NCI-H2171 (cell line): ENCODE results near the gene SAMD14.
A peak's percentile ranks its signal among the peaks of the same experiment; 100 is the strongest.

Source experiments
- DNase-seq: peaks from one replicate; lab custom pipeline; 2025; lab: John Stamatoyannopoulos, UW

SAMD14 gene

DNA sequence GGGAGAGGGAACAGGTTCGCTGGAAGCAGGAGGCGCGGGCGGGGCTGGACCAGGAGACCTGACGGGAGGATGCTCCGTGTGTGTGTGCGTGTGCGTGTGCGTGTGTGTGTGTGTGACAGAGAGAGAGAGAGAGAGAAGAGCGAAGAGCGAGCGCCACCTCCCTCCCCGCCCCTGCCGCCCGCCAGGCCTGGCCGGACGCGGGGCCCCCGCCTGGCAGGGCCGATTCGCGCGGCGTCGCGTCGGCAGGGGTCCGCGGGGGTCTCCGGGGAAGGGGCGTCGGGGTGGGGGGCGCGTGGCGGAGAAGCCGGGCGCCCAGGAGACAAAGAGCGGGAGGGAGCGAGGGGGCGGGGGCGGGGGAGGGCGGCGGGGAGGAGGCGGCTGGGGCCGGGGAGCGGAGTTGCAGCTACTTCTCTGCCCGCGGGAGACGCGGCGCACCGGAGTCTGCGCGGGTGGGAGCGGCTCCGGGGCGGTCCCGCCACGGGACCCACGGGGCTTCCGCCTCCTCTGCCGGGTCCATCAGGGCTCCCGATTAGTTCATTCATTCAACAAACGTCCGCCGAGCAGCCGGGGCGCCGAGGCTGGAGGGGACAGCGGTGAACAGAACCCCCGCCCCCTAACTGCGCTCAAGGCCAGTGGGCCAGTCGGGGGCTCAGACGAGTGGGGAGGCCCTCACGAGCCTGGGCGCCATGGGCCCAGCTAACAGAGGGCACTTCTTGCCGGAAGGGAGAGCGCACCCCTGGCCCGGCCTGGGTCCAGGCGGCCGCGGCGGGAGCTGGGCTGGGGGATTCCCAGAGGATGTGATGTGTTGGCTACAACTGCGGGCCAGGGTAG is at the start of gene SAMD14:
TSS of gene SAMD14 (minus strand) at position 433 of the 831 bp plus-strand sequence. CDS start 5,201 bp downstream, outside the sequence.
- DNase-seq, result peak; percentile 40

GRCh38 chr17:50177983-50178834 is 48.2 kb upstream of the SAMD14 start:
- DNase-seq, result peak; percentile 22

GRCh38 chr17:50177476-50177875 is 47.5 kb upstream of the SAMD14 start:
- DNase-seq, result no peak

DNA sequence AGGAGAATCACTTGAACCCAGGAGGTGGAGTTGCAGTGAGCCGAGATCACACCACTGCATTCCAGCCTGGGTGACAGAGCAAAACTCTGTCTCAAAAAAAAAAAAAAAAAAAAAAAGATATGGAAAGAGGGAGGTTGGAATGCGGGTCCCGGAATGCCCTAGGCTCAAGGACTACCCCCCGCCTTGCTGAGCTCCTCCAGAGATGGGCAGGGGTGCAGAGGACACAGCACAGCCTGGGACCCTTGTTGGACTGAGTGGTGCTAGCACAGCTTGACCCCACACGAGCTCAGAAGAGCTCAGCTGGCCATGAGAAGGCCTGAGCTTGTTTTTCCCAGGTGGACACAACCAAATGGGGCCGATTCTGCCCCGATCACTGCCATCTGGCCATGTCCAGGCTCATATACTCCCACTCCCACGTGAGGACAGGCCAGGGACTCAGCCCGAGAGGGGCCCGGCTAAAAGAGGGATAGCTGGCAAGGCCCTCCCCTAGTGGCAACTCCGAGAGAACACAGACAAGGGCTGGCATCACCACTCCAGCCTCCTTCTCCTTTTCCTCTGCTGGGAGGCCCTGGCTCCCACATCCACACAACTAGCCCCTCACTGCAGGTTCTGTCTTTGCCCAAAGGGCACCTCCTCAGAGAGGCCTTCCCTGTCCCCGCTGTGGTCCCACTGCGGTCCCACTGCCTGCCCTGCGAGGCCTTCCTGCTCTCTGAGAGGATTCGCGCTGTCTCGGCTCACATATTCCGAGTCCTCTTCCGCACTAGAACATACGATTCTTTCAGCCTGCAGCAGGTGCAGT is 46.8 kb upstream of the SAMD14 start:
- no peak for DNase-seq

- peak; percentile 59 for DNase-seq
Observed at GRCh38 chr17:50175035-50175807, 45.3 kb upstream of the SAMD14 start.

GRCh38 chr17:50174444-50174843 is 44.5 kb upstream of the SAMD14 start:
- DNase-seq, result no peak

GRCh38 chr17:50173335-50173941 is 43.5 kb upstream of the SAMD14 start:
- no peak for DNase-seq

- no peak for DNase-seq
Observed at GRCh38 chr17:50172936-50173334, 43.0 kb upstream of the SAMD14 start.

DNA sequence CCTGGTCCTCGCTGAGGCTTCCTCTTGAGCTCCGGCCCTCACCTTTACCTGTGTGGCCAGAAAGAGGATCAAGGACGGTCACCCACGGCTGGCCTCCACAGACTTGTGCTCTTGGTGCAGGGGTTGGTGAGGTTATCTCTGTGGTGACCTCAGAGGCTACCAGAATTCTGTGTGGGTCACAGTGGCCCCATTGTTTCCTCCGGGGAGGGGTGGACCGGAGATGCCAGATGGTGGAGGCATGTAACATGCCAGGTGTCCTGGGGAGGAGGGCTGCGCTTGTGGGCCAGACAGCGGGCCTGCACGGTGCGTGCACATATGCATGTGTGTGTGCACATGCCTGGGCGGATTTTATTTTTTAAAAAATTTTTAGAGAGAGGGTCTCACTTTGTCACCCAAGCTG is 42.2 kb upstream of the SAMD14 start:
- no peak for DNase-seq

DNA sequence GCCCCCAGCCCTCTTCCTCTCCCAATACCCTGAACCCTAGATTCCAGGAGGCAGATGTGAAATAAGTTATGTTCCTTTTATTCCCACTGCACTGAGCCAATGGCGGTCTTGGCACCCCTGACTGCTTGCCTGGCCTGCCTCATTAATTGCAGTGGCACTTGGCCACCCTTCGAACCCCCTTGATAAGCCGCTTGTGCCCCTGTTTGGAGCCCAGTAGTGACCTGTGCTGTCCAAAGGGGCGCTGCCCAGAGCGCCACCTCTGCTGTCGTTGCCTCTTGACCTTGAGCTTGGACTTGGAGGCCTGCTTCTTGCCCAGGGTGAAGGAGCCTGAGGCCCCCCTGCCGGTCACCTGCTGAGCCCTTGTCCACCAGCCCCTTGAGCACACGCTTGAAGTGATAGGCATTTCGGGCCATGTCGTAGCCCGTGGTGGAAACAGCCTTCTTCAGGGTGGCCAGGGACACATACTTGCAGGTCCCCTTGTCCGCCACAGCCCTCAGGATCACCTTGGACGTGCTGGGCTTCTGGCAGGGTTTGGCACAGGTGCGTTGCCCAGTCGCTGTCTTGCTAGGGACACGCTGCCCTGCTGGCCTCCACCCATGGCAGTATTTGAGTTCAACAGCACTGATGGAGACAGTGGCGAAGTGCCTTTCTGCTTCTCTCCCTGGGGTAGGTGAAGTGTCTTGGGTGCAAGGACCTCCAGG is 41.6 kb upstream of the SAMD14 start:
- no peak for DNase-seq

DNA sequence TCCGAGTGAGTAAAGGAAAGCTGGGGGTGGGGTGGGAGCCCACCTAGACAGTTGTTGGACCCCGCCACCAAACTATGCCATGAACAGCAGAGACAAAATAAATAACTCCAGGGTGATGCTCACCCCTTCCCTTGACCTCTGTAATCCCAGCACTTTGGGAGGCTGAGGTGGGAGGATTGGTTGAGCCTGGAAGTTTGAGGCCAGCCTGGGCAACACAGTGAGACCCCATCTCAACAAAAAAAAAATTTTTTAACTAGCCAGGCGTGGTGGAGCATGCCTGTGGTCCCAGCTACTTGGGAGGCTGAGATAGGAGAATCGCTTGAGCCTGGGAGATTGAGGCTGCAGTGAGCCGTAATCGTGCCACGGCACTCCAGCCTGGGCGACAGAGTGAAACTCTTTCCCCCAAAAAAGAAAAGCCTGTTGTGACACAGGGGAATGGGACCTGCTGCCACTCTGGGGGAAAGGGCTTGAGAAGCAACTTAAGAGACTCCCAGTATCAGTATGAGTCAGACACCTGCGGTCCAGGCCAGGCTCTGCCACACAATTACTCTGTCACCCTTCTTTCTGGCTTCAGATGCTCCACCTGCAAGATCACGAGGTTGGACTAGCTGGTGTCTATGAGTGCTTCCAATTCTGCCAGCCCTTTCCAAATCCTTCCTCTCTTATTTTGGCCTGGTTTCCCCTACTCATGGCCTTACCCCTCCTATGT is 40.9 kb upstream of the SAMD14 start:
- no peak for DNase-seq

DNA sequence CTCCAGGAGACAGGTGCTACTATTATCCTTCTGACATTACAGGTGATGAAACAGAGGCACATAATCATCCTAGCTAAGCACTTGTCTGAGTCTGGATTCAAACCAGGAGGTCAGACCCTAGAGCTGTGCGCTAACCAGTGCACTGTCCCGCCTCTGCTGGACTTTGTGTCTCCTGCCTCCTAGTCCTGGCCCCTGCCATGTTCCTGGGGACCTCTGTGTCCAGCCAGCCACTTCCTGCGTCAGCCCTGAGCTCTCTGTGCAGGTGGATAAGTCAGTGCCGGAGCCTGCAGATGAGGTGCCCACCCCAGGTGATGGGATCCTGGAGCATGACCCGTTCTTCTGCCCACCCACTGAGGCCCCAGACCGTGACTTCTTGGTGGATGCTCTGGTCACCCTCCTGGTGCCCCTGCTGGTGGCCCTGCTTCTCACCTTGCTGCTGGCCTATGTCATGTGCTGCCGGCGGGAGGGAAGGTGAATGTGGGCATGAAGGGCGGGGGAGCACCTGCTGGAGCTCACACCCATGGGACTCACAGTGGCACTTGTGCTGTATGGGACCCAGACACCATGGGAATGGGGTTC is 40.0 kb upstream of the SAMD14 start:
- DNase-seq, result no peak

DNA sequence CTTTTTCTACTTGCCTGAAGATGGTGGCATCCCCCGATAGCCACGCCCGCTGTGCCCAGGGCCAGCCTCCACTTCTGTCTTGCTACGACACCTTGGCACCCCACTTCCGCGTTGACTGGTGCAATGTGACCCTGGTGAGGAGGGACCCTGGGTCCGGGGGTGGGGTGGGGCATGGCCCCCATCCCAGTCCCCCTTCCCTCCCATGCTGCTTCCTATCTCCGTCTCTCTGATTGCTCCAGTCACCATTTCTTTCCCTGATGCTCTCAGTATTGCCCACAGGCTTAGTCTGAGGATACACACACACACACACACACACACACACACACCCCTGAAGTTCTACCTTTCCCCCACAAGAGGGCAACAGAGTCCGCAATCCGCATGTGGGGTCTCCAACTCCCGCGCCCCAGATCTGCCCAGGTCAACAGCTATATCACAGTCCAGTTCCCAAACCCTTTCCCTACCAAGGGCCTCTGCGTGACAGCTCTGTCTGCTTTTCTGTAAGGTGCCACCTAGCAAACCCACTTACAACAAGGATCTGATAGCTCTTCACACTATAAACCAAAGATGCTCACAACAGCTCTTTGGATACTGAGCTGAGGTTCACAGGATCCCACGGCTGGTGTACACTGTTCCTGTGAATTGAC is 39.3 kb upstream of the SAMD14 start:
- peak; percentile 35 for DNase-seq

- no peak for DNase-seq
Observed at GRCh38 chr17:50168319-50168718, 38.4 kb upstream of the SAMD14 start.

DNA sequence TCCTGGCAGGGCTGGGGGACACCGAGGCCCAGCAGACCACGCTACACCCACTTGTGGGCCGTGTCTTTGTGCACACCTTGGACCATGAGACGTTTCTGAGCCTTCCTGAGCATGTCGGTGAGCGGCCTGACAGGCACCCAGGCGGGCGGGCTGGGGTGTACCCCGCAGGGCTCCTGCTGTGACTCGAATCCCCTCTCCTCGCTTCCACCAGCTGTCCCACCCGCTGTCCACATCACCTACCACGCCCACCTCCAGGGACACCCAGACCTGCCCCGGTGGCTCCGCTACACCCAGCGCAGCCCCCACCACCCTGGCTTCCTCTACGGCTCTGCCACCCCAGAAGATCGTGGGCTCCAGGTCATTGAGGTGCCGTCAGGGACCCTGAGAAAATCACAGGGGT is 37.4 kb upstream of the SAMD14 start:
- DNase-seq, result no peak

- DNase-seq, result no peak
Observed at GRCh38 chr17:50166518-50167181, 36.7 kb upstream of the SAMD14 start.

- DNase-seq, result no peak
Observed at GRCh38 chr17:50165867-50166517, 36.0 kb upstream of the SAMD14 start, which contains the start of gene SGCA. SGCA (plus strand) TSS chr17:50166005; CDS start chr17:50166041, 36 bp downstream.

GRCh38 chr17:50165466-50165865 is 35.5 kb upstream of the SAMD14 start:
- DNase-seq, result no peak
